H9 (cell line): ENCODE measurements around the gene SLC24A4. TPM values are rescaled to one million over a fixed set of nuclear protein-coding genes. Genes with fewer than 3 reads are reported as not detected.

Experiments
- DNase-seq: peaks from one replicate; pipeline ENCODE4 v3.0.0-alpha.2; 2017
- H2AFZ ChIP-seq: one replicate; pipeline ENCODE4 v1.6.1; 2013; ENCODE audit warnings: mild to moderate bottlenecking, low read length, control low read depth, moderate library complexity
- H2AK5ac ChIP-seq: 2 replicates; pipeline ENCODE4 v1.6.1; 2013; ENCODE audit warnings: low read length, control low read depth, mixed read lengths; ENCODE audit not compliant: insufficient read length
- H2BK120ac ChIP-seq: one replicate; pipeline ENCODE4 v1.6.1; 2013; ENCODE audit warnings: low read depth, mild to moderate bottlenecking, low read length, control low read depth, inconsistent platforms; ENCODE audit not compliant: poor library complexity, severe bottlenecking
- H2BK12ac ChIP-seq: 2 replicates; pipeline ENCODE4 v1.6.1; 2013; ENCODE audit warnings: low read length, control low read depth, mixed read lengths, low read depth; ENCODE audit not compliant: insufficient read length
- H2BK15ac ChIP-seq: 2 replicates; pipeline ENCODE4 v1.6.1; 2013; ENCODE audit warnings: low read depth, low read length, control low read depth
- H2BK20ac ChIP-seq: one replicate; pipeline ENCODE4 v1.6.1; 2013; ENCODE audit warnings: low read depth, mild to moderate bottlenecking, low read length, control low read depth, inconsistent platforms; ENCODE audit not compliant: poor library complexity, severe bottlenecking
- H2BK5ac ChIP-seq: 2 replicates; pipeline ENCODE4 v1.6.1; 2013; ENCODE audit warnings: low read length, control low read depth, mixed read lengths; ENCODE audit not compliant: insufficient read length
- H3K14ac ChIP-seq: 2 replicates; pipeline ENCODE4 v1.6.1; 2013; ENCODE audit warnings: low read length, control low read depth; ENCODE audit not compliant: insufficient read depth
- H3K18ac ChIP-seq: 2 replicates; pipeline ENCODE4 v1.6.1; 2013; ENCODE audit warnings: low read depth, mild to moderate bottlenecking, mixed read lengths, low read length, control low read depth; ENCODE audit not compliant: insufficient read length
- H3K23ac ChIP-seq: 2 replicates; pipeline ENCODE4 v1.6.1; 2013; ENCODE audit warnings: low read length, control low read depth, mixed read lengths, low read depth; ENCODE audit not compliant: insufficient read length
- H3K23me2 ChIP-seq: 2 replicates; pipeline ENCODE4 v1.6.1; 2013; ENCODE audit warnings: low read depth, mild to moderate bottlenecking, mixed read lengths, low read length, control low read depth; ENCODE audit not compliant: insufficient read length, poor library complexity, severe bottlenecking
- H3K27ac ChIP-seq: 2 replicates; pipeline ENCODE4 v1.5.1; 2013; ENCODE audit warnings: low read length, control low read depth, mixed read lengths, low read depth; ENCODE audit not compliant: insufficient read length
- H3K27me3 ChIP-seq: 2 replicates; pipeline ENCODE4 v1.6.1; 2013; ENCODE audit warnings: low read length, control low read depth, inconsistent platforms; ENCODE audit not compliant: insufficient read depth
- H3K4ac ChIP-seq: 2 replicates; pipeline ENCODE4 v1.6.1; 2013; ENCODE audit warnings: low read depth, mild to moderate bottlenecking, control low read depth, inconsistent platforms, low read length, moderate library complexity
- H3K4me1 ChIP-seq: 2 replicates; pipeline ENCODE4 v1.6.1; 2013; ENCODE audit warnings: low read length, control low read depth, inconsistent platforms; ENCODE audit not compliant: insufficient read depth
- H3K4me2 ChIP-seq: 2 replicates; pipeline ENCODE4 v1.6.1; 2013; ENCODE audit warnings: low read length, control low read depth, mixed read lengths; ENCODE audit not compliant: insufficient read length, insufficient read depth
- H3K56ac ChIP-seq: 2 replicates; pipeline ENCODE4 v1.6.1; 2013; ENCODE audit warnings: low read depth, mild to moderate bottlenecking, mixed read lengths, low read length, control low read depth; ENCODE audit not compliant: insufficient read length
- H3K79me1 ChIP-seq: 2 replicates; pipeline ENCODE4 v1.6.1; 2013; ENCODE audit warnings: low read depth, mild to moderate bottlenecking, moderate library complexity, low read length, control low read depth, inconsistent platforms; ENCODE audit not compliant: insufficient read depth, poor library complexity, severe bottlenecking
- H3K79me2 ChIP-seq: 2 replicates; pipeline ENCODE4 v1.6.1; 2013; ENCODE audit warnings: low read length, control low read depth, inconsistent platforms; ENCODE audit not compliant: insufficient read depth
- H3K9ac ChIP-seq: 2 replicates; pipeline ENCODE4 v1.6.1; 2013; ENCODE audit warnings: low read length, control low read depth, mixed read lengths; ENCODE audit not compliant: insufficient read length; ENCODE audit errors: extremely low read depth
- H3K9me3 ChIP-seq: one replicate; pipeline ENCODE4 v1.6.1; 2013; ENCODE audit warnings: low read depth, low read length, inconsistent platforms; ENCODE audit not compliant: control insufficient read depth
- H3T11ph ChIP-seq: one replicate; pipeline ENCODE4 v1.6.1; 2013; ENCODE audit warnings: mild to moderate bottlenecking, low read length, control low read depth, inconsistent platforms
- H4K20me1 ChIP-seq: one replicate; pipeline ENCODE4 v1.6.1; 2013; ENCODE audit not compliant: control insufficient read depth, insufficient read length, insufficient read depth
- H4K5ac ChIP-seq: 2 replicates; pipeline ENCODE4 v1.6.1; 2013; ENCODE audit warnings: low read depth, mild to moderate bottlenecking, mixed read lengths, low read length, control low read depth; ENCODE audit not compliant: insufficient read length
- H4K8ac ChIP-seq: replicated peaks from 2 replicates; pipeline ENCODE4 v1.6.1; 2013; ENCODE audit warnings: low read length, control low read depth, mixed read lengths, low read depth; ENCODE audit not compliant: insufficient read length
- H4K91ac ChIP-seq: 2 replicates; pipeline ENCODE4 v1.6.1; 2013; ENCODE audit warnings: low read depth, mild to moderate bottlenecking, moderate library complexity, mixed read lengths, low read length, control low read depth; ENCODE audit not compliant: insufficient read length
- H3K27ac Mint-ChIP-seq, 3 experiments: 2 replicates in 2 of 3; 3 replicates in 1 of 3; pipeline ENCODE4 v1.8.0; 2020 to 2021; ENCODE audit warnings: mixed read lengths in 3 of 3, mild to moderate bottlenecking in 1 of 3, moderate library complexity in 1 of 3
- H3K27me3 Mint-ChIP-seq: 2 replicates; pipeline ENCODE4 v1.8.0; 2021; ENCODE audit warnings: low read depth, mild to moderate bottlenecking, moderate library complexity, mixed read lengths
- H3K36me3 Mint-ChIP-seq, 3 experiments: 2 replicates in 2 of 3; 3 replicates in 1 of 3; pipeline ENCODE4 v1.8.0; 2020 to 2021; ENCODE audit warnings: low read depth in 3 of 3, mixed read lengths in 3 of 3; ENCODE audit not compliant: insufficient read depth in 1 of 3
- H3K4me1 Mint-ChIP-seq, 2 experiments: 2 replicates each; pipeline ENCODE4 v1.8.0; 2020; ENCODE audit warnings: mixed read lengths in 2 of 2
- H3K4me3 Mint-ChIP-seq, 2 experiments: 2 replicates in 1 of 2; 3 replicates in 1 of 2; pipeline ENCODE4 v1.8.0; 2020 to 2021; ENCODE audit warnings: mild to moderate bottlenecking in 2 of 2, mixed read lengths in 2 of 2, moderate library complexity in 1 of 2
- H3K9me3 Mint-ChIP-seq, 2 experiments: 2 replicates in 1 of 2; 3 replicates in 1 of 2; pipeline ENCODE4 v1.8.0; 2020; ENCODE audit warnings: mild to moderate bottlenecking in 2 of 2, mixed read lengths in 2 of 2, moderate library complexity in 1 of 2
- CTCF ChIP-seq: fragments of 200-600 bp; sonication (generic); conservative IDR thresholded peaks from 3 replicates; pipeline ENCODE4 v1.8.0; 2021; ENCODE audit warnings: antibody characterized with exemption, mild to moderate bottlenecking
- WGBS: extraction: QIAGEN DNeasy Blood & Tissue Kit; methylation state at CpG from one replicate; pipeline ENCODE4 v1.1.7; 2013; ENCODE audit warnings: missing lambda C conversion rate, low lambda C conversion rate, mixed read lengths; ENCODE audit not compliant: insufficient read length; ENCODE audit errors: extremely low coverage; 5-methylcytosine and 5-hydroxymethylcytosine counted together
- total RNA-seq: library from RNA; stranded (reverse); gene quantifications from 2 replicates; pipeline ENCODE4 v1.2.1, GENCODE V29; 2021

The SLC24A4 gene
- total RNA-seq, 1 experiment from 2014 or later = 0.24 TPM

- Histone ChIP-seq H3K79me1 (no peaks in the 10 kb centered on the region), H3K27ac (no peak overlapping the region), H2AFZ (no peak overlapping the region), H3K79me2 (no peaks in the 10 kb centered on the region), H3K4me1 (peaks cover 11% of the 10 kb centered on the region), H4K91ac (no peak overlapping the region), H3T11ph (no peak overlapping the region), H4K8ac (no peak overlapping the region), H3K18ac (no peak overlapping the region), H2AK5ac (no peak overlapping the region), H3K9me3 (no peaks in the 10 kb centered on the region), H2BK5ac (no peak overlapping the region), H3K23me2 (no peaks in the 10 kb centered on the region), H3K4me2 (no peak overlapping the region), H4K20me1 (no peaks in the 10 kb centered on the region), H3K4ac (no peak overlapping the region), H2BK12ac (no peak overlapping the region), H4K5ac (no peak overlapping the region), H3K14ac (no peak overlapping the region), H3K9ac (no peak overlapping the region), H2BK120ac (no peak overlapping the region), H2BK20ac (no peak overlapping the region), H2BK15ac (no peak overlapping the region), H3K56ac (no peak overlapping the region), H3K27me3 (no peaks in the 10 kb centered on the region; the same call in 1 of the 2 replicates), H3K23ac (no peak overlapping the region)
- Mint-ChIP-seq H3K27ac (no peak overlapping the region), H3K9me3 (peaks cover 10 to 12% of the 10 kb centered on the region in 2 experiments), H3K4me3 (no peak overlapping the region), H3K27me3 (peaks cover 4% of the 10 kb centered on the region), H3K36me3 (peaks cover 0 to 10% (median 0%) of the 10 kb centered on the region in 3 experiments; a peak in 4 of 7 replicates), H3K4me1 (peaks cover 38 to 39% of the 10 kb centered on the region in 2 experiments)
- no CpG with 5 or more reads among the region's 3 CpGs for WGBS
- no peak for TF ChIP-seq CTCF
- DNase-seq = no peak
Measured at GRCh38 chr14:92473969-92474535, 151.1 kb downstream of the SLC24A4 start.
